ENCODE results near the gene FADS1. TPM values are rescaled to one million over a fixed set of nuclear protein-coding genes. Genes with fewer than 3 reads are reported as not detected.

The FADS1 gene
- total and polyA plus RNA-seq, 2 donors (not counting 3 experiments of a cell fraction or from before 2014, with no cell fraction given) = 110 to 121 TPM

DNA sequence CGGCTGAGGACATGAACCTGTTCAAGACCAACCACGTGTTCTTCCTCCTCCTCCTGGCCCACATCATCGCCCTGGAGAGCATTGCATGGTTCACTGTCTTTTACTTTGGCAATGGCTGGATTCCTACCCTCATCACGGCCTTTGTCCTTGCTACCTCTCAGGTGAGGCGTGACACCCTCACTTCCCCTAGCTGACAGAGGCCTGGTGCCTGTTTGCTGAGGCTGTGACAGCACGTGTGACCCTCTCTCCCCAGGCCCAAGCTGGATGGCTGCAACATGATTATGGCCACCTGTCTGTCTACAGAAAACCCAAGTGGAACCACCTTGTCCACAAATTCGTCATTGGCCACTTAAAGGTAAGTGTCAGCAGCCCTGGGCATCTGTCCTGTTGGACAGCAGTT is 23.6 kb upstream of the FADS1 start:
- POLR2A ChIA-PET = no interaction called here
- Histone ChIP-seq H4K20me1 (replicated peaks; ENCODE audit: control insufficient read depth, extremely low read depth, insufficient read depth, low read length) (no peaks in the 10 kb centered on the region), H3K4me2 (ENCODE audit: insufficient read depth, low read length) (no peak overlapping the region), H3K79me2 (ENCODE audit: control insufficient read depth, insufficient read depth, low read length) (peaks cover 52% of the 10 kb centered on the region), H3K4me3 (replicated peaks in 1 of 3; ENCODE audit: insufficient read depth in 1 of 3, low read depth in 1 of 3, low read length in 3 of 3) (no peak overlapping the region), H3K27ac (ENCODE audit: insufficient read depth, low read depth, low read length) (no peak overlapping the region), H3K36me3 (ENCODE audit: control insufficient read depth in 2 of 2, extremely low read depth in 1 of 2, insufficient read depth in 2 of 2, low read length in 2 of 2) (peaks cover 42% of the 10 kb centered on the region in 2 experiments), H2AFZ (ENCODE audit: low read depth, low read length) (no peak overlapping the region), H3K9me3 (replicated peaks; ENCODE audit: control insufficient read depth, insufficient read depth, low read length) (no peaks in the 10 kb centered on the region), H3K4me1 (ENCODE audit: control insufficient read depth, extremely low read depth, insufficient read depth, low read length) (peaks cover 6% of the 10 kb centered on the region), H3K27me3 (ENCODE audit: control insufficient read depth in 2 of 2, insufficient read depth in 2 of 2, low read length in 2 of 2) (no peaks in the 10 kb centered on the region), H3K9me1 (replicated peaks; ENCODE audit: control insufficient read depth, extremely low read depth, insufficient read depth, low read length) (no peaks in the 10 kb centered on the region), H3K9ac (replicated peaks; ENCODE audit: extremely low read depth, insufficient read depth, low read length) (no peak overlapping the region)
- intact Hi-C loops (cut with micrococcal nuclease) (no loop called here), dilution Hi-C loops (cut with MboI; ENCODE audit: extremely low pct_ligation_motif_present, low sequenced_read_pairs) (no loop called here)
- TF ChIP-seq, protein P1, sequence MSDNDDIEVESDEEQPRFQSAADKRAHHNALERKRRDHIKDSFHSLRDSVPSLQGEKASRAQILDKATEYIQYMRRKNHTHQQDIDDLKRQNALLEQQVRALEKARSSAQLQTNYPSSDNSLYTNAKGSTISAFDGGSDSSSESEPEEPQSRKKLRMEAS (IDR thresholded peaks at IDR 0.05; ENCODE audit: insufficient read depth, insufficient read length) = no peak
- TF ChIP-seq GATA2 (IDR thresholded peaks at IDR 0.05; ENCODE audit: insufficient read depth, insufficient read length, low read depth, low read length) (no peak), FOS (IDR thresholded peaks at IDR 0.05; ENCODE audit: borderline replicate concordance, insufficient read depth, low read length) (no peak), POLR2AphosphoS5 (IDR thresholded peaks at IDR 0.05; ENCODE audit: insufficient read depth, low read depth, low read length) (no peak), EZH2 (IDR thresholded peaks at IDR 0.05; ENCODE audit: borderline replicate concordance, low read depth, low read length, severe bottlenecking) (no peak), MYC (IDR thresholded peaks at IDR 0.05; ENCODE audit: low read depth, low read length) (no peak), POLR2A (IDR thresholded peaks at IDR 0.05; ENCODE audit: low read depth, low read length) (no peak)
- TF ChIP-seq, protein P2, sequence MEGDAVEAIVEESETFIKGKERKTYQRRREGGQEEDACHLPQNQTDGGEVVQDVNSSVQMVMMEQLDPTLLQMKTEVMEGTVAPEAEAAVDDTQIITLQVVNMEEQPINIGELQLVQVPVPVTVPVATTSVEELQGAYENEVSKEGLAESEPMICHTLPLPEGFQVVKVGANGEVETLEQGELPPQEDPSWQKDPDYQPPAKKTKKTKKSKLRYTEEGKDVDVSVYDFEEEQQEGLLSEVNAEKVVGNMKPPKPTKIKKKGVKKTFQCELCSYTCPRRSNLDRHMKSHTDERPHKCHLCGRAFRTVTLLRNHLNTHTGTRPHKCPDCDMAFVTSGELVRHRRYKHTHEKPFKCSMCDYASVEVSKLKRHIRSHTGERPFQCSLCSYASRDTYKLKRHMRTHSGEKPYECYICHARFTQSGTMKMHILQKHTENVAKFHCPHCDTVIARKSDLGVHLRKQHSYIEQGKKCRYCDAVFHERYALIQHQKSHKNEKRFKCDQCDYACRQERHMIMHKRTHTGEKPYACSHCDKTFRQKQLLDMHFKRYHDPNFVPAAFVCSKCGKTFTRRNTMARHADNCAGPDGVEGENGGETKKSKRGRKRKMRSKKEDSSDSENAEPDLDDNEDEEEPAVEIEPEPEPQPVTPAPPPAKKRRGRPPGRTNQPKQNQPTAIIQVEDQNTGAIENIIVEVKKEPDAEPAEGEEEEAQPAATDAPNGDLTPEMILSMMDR (IDR thresholded peaks at IDR 0.05; ENCODE audit: extremely low read depth in 1 of 2, insufficient read depth in 1 of 2, low read depth in 1 of 2, low read length in 2 of 2) = no peak
- FAIRE-seq = no peak
- CTCF ChIA-PET = interaction anchor here (1.2 to 3.2 kb wide), 3 partner anchors 11 to 57 kb away, joined by 3 to 11 read pairs (median 3); no protein-coding TSS in a partner anchor
- DNase-seq (ENCODE audit: low read depth, low spot score) = no peak
- BruUV-seq (replicated peaks) = no TSS peak

All from endothelial cell of umbilical vein (primary cell).